SK-N-SH (cell line): ENCODE measurements around the gene ISCA1.

Source experiments
- CTCF ChIP-seq: fragments of 200-600 bp; sonication (generic); IDR thresholded peaks from 2 replicates; pipeline ENCODE4 v1.6.1; 2017; ENCODE audit warnings: antibody characterized with exemption, mild to moderate bottlenecking, moderate library complexity
- EZH2phosphoT487 ChIP-seq: fragments of 200-600 bp; sonication (generic); IDR thresholded peaks from 2 replicates; pipeline ENCODE4 v1.6.1; 2017; ENCODE audit warnings: low read depth, mixed run types, mild to moderate bottlenecking, antibody characterized with exemption, moderate library complexity, borderline replicate concordance
- MAX ChIP-seq: IDR thresholded peaks from 2 replicates; pipeline ENCODE4 v1.4.0; 2012; ENCODE audit warnings: low read depth
- MXI1 ChIP-seq: IDR thresholded peaks from 2 replicates; pipeline ENCODE4 v1.6.1; 2012; ENCODE audit warnings: mild to moderate bottlenecking, low read depth, low read length, improper control_type of control experiment
- REST ChIP-seq: IDR thresholded peaks from 2 replicates; pipeline ENCODE4 v1.6.1; 2012; ENCODE audit warnings: mild to moderate bottlenecking, low read depth, low read length, moderate library complexity
- RFX5 ChIP-seq: IDR thresholded peaks from 2 replicates; pipeline ENCODE4 v1.6.1; 2012; ENCODE audit warnings: mild to moderate bottlenecking, improper control_type of control experiment, low read length
- SIN3A ChIP-seq: IDR thresholded peaks from 2 replicates; pipeline ENCODE4 v1.6.1; 2012; ENCODE audit warnings: low read depth, mild to moderate bottlenecking, low read length, moderate library complexity, borderline replicate concordance

GRCh38 chr9:86329649-86330048 is 47.3 kb upstream of the ISCA1 start:
- TF ChIP-seq CTCF (no peak), MAX (no peak), REST (no peak), MXI1 (no peak), EZH2phosphoT487 (no peak), SIN3A (no peak), RFX5 (no peak)
